Smooth muscle cell of the brain vasculature (primary cell): ENCODE data around the gene ACTR2.

Experiments used
- DNase-seq: peaks from one replicate; pipeline ENCODE4 v3.0.0-alpha.2; 2012; ENCODE audit warnings: low read depth, low spot score

The ACTR2 gene

GRCh38 chr2:65278531-65278981, 50.9 kb downstream of the ACTR2 start:
- DNase-seq = no peak

- DNase-seq = no peak
Measured at GRCh38 chr2:65279756-65280155, 52.1 kb downstream of the ACTR2 start.

GRCh38 chr2:65281627-65282351, 54.2 kb downstream of the ACTR2 start:
- no peak for DNase-seq

- DNase-seq = no peak
Measured at GRCh38 chr2:65282477-65283053, 54.9 kb downstream of the ACTR2 start.

- DNase-seq = no peak
Measured at GRCh38 chr2:65287364-65287763, 59.7 kb downstream of the ACTR2 start.

- no peak for DNase-seq
Measured at GRCh38 chr2:65291216-65292105, 63.8 kb downstream of the ACTR2 start.

- DNase-seq = no peak
Measured at GRCh38 chr2:65292106-65292400, 64.4 kb downstream of the ACTR2 start.

GRCh38 chr2:65292461-65293011, 64.9 kb downstream of the ACTR2 start:
- no peak for DNase-seq

- DNase-seq = no peak
Measured at GRCh38 chr2:65293376-65293775, 65.7 kb downstream of the ACTR2 start.

GRCh38 chr2:65294136-65294535, 66.5 kb downstream of the ACTR2 start:
- DNase-seq = no peak

GRCh38 chr2:65294701-65295100, 67.1 kb downstream of the ACTR2 start:
- DNase-seq = no peak

- no peak for DNase-seq
Measured at GRCh38 chr2:65296971-65297370, 69.3 kb downstream of the ACTR2 start.

- DNase-seq = no peak
Measured at GRCh38 chr2:65297544-65297943, 69.9 kb downstream of the ACTR2 start.

GRCh38 chr2:65298089-65298488, 70.5 kb downstream of the ACTR2 start:
- DNase-seq = no peak

GRCh38 chr2:65299246-65299645, 71.6 kb downstream of the ACTR2 start:
- no peak for DNase-seq

- no peak for DNase-seq
Measured at GRCh38 chr2:65300134-65300760, 72.6 kb downstream of the ACTR2 start.

GRCh38 chr2:65300761-65301711, 73.4 kb downstream of the ACTR2 start:
- peak; percentile 92 for DNase-seq

- no peak for DNase-seq
Measured at GRCh38 chr2:65305934-65306333, 78.3 kb downstream of the ACTR2 start.

GRCh38 chr2:65309699-65310098, 82.1 kb downstream of the ACTR2 start:
- DNase-seq = no peak

GRCh38 chr2:65311049-65311448, 83.4 kb downstream of the ACTR2 start:
- DNase-seq = no peak

- DNase-seq = no peak
Measured at GRCh38 chr2:65311596-65311995, 84.0 kb downstream of the ACTR2 start.
